ENCODE data around the gene CYSTM1.

The CYSTM1 gene

GRCh38 chr5:140239461-140239860, 64.5 kb downstream of the CYSTM1 start:
- DNase-seq: no peak

GRCh38 chr5:140239939-140240700, 65.1 kb downstream of the CYSTM1 start:
- peak; percentile 22 for DNase-seq

- DNase-seq: peak; percentile 75
Measured at GRCh38 chr5:140240987-140241706, 66.2 kb downstream of the CYSTM1 start.

- DNase-seq: no peak
Measured at GRCh38 chr5:140242099-140242498, 67.1 kb downstream of the CYSTM1 start.

GRCh38 chr5:140242890-140243585, 68.0 kb downstream of the CYSTM1 start:
- DNase-seq: no peak

GRCh38 chr5:140243706-140244250, 68.8 kb downstream of the CYSTM1 start:
- peak; percentile 88 for DNase-seq

GRCh38 chr5:140244525-140245025, 69.6 kb downstream of the CYSTM1 start:
- DNase-seq: peak; percentile 68

- no peak for DNase-seq
Measured at GRCh38 chr5:140245341-140245740, 70.4 kb downstream of the CYSTM1 start.

GRCh38 chr5:140245926-140246325, 70.9 kb downstream of the CYSTM1 start:
- DNase-seq: no peak

GRCh38 chr5:140246378-140247122, 71.6 kb downstream of the CYSTM1 start:
- DNase-seq: no peak

GRCh38 chr5:140248414-140248813, 73.4 kb downstream of the CYSTM1 start:
- DNase-seq: no peak

- no peak for DNase-seq
Measured at GRCh38 chr5:140249536-140249935, 74.5 kb downstream of the CYSTM1 start.

GRCh38 chr5:140250386-140250785, 75.4 kb downstream of the CYSTM1 start:
- no peak for DNase-seq

- no peak for DNase-seq
Measured at GRCh38 chr5:140251527-140251973, 76.6 kb downstream of the CYSTM1 start.

- no peak for DNase-seq
Measured at GRCh38 chr5:140252470-140253126, 77.6 kb downstream of the CYSTM1 start.

GRCh38 chr5:140253985-140254384, 79.0 kb downstream of the CYSTM1 start:
- no peak for DNase-seq

GRCh38 chr5:140255460-140256157, 80.6 kb downstream of the CYSTM1 start:
- no peak for DNase-seq

GRCh38 chr5:140256726-140257125, 81.7 kb downstream of the CYSTM1 start:
- DNase-seq: no peak

- no peak for DNase-seq
Measured at GRCh38 chr5:140258016-140258415, 83.0 kb downstream of the CYSTM1 start.

GRCh38 chr5:140258873-140259272, 83.9 kb downstream of the CYSTM1 start:
- DNase-seq: no peak

- no peak for DNase-seq
Measured at GRCh38 chr5:140259500-140259899, 84.5 kb downstream of the CYSTM1 start.
